Tibial artery (tissue), 4 donors: ENCODE data around the gene ACSS1.

ENCODE experiments used
- DNase-seq, 2 donors: peaks; one replicate each; pipeline ENCODE4 v3.0.0-alpha.2; 2019
- H3K27ac ChIP-seq, 2 donors: fragments of 200-600 bp; sonication (generic) in 1 of 2; 1 replicate in 1 of 2; 2 replicates in 1 of 2; pipeline ENCODE4 v1.5.1; 2018 to 2019; ENCODE audit warnings: mild to moderate bottlenecking in 1 of 2
- H3K27me3 ChIP-seq, 2 donors: fragments of 200-600 bp; sonication (generic) in 1 of 2; one replicate each; pipeline versions ENCODE4 v1.5.1 to v1.6.0; 2016 to 2019
- H3K36me3 ChIP-seq, 3 donors: fragments of 200-600 bp; sonication (generic) in 2 of 3; one replicate each; pipeline ENCODE4 v1.5.1; 2016 to 2019; ENCODE audit warnings: mild to moderate bottlenecking in 2 of 3
- H3K4me1 ChIP-seq, 4 donors: fragments of 200-600 bp; sonication (generic) in 2 of 4; 1 replicate in 3 of 4; 2 replicates in 1 of 4; pipeline ENCODE4 v1.5.1; 2016 to 2019
- H3K4me3 ChIP-seq, 2 donors: fragments of 200-600 bp; sonication (generic) in 1 of 2; 1 replicate in 1 of 2; 2 replicates in 1 of 2; pipeline ENCODE4 v1.5.1; 2018 to 2019; ENCODE audit warnings: mild to moderate bottlenecking in 2 of 2
- H3K9me3 ChIP-seq, 3 donors: fragments of 200-600 bp; sonication (generic) in 1 of 3; one replicate each; pipeline ENCODE4 v1.5.1; 2016 to 2019
- intact Hi-C: fragments of 100-400 bp; cut with DNase I; formaldehyde crosslinking; loops from one replicate; pipeline ENCODE4 v1.15.0; 2023; ENCODE audit warnings: low total_unique reads
- TF ChIP-seq, protein P1 (sequence below), 2 experiments: fragments of 200-600 bp in 1 of 2; fragments of 450-650 bp in 1 of 2; IDR thresholded peaks; one replicate each; pipeline ENCODE4 v1.5.1; 2017 to 2019; ENCODE audit warnings: antibody characterized with exemption in 2 of 2, mild to moderate bottlenecking in 1 of 2, moderate library complexity in 1 of 2

ACSS1 gene

DNA sequence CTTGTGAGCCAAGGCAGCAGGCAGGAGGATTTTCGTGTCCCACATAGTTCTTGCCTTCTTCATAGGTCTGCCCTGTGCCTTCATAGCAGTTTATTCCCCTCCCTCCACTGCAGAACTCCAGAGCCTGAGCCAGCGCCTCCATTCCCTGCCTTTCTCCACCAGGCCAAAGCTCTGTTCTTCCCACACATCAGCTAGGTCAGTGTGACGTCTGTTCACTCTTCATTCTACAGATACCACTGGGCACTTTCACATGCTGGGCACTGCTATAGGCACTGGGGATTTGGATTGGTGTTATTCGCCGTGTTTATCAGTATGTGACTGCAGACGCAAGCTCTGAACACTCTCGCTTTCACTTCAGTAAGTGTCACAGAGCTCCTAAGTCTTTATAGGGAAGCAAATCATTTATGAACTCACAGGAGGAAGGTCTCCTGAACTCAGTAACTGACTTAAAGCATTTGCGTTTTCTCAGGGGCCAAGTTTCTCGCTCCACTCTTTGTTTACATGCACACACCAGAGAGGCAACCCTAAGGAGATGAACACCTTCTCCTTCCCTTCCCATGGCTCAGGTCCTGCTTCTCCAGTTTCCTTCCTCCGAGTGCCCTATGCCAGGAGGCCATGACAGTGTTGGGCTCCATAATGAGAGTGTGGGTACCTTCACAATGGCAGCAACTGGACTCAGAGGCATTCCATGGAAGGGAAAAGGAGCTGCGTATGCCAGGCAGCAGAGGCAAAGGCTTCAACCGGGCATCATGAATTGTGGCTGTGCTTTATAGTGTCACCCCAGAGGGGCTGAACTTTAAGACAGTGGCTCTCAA, 59.1 kb downstream of the ACSS1 start:
- H3K27ac ChIP-seq = no peak overlapping the region
- H3K36me3 ChIP-seq = no peaks in the 10 kb centered on the region
- TF ChIP-seq, protein P1, sequence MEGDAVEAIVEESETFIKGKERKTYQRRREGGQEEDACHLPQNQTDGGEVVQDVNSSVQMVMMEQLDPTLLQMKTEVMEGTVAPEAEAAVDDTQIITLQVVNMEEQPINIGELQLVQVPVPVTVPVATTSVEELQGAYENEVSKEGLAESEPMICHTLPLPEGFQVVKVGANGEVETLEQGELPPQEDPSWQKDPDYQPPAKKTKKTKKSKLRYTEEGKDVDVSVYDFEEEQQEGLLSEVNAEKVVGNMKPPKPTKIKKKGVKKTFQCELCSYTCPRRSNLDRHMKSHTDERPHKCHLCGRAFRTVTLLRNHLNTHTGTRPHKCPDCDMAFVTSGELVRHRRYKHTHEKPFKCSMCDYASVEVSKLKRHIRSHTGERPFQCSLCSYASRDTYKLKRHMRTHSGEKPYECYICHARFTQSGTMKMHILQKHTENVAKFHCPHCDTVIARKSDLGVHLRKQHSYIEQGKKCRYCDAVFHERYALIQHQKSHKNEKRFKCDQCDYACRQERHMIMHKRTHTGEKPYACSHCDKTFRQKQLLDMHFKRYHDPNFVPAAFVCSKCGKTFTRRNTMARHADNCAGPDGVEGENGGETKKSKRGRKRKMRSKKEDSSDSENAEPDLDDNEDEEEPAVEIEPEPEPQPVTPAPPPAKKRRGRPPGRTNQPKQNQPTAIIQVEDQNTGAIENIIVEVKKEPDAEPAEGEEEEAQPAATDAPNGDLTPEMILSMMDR (IDR thresholded peaks at IDR 0.05) = no peak
- peaks cover 0 to 27% (median 14%) of the 10 kb centered on the region in 4 donors for H3K4me1 ChIP-seq
- H3K9me3 ChIP-seq = no peaks in the 10 kb centered on the region
- no peak overlapping the region for H3K4me3 ChIP-seq
- no peaks in the 10 kb centered on the region for H3K27me3 ChIP-seq
- intact Hi-C loops = loop anchor here (5.0 to 10.0 kb wide), 3 partner anchors 178 to 393 kb away; partner anchors contain the start of gene ABHD12
- peak in 1 of 2 donors; percentile 53 for DNase-seq

- no peak overlapping the region for H3K4me3 ChIP-seq
- H3K4me1 ChIP-seq = peaks cover 0 to 34% (median 17%) of the 10 kb centered on the region in 4 donors
- TF ChIP-seq, protein P1 (IDR thresholded peaks at IDR 0.05) = no peak
- no peaks in the 10 kb centered on the region for H3K27me3 ChIP-seq
- intact Hi-C loops = loop anchor here (5.0 to 10.0 kb wide), 3 partner anchors 179 to 394 kb away; partner anchors contain the start of gene ABHD12
- no peaks in the 10 kb centered on the region for H3K36me3 ChIP-seq
- H3K27ac ChIP-seq = no peak overlapping the region
- no peaks in the 10 kb centered on the region for H3K9me3 ChIP-seq
- peak in 1 of 2 donors; percentile 46 for DNase-seq
Measured at GRCh38 chr20:24998121-24998520, 59.8 kb downstream of the ACSS1 start.

GRCh38 chr20:24996449-24997377, 61.2 kb downstream of the ACSS1 start:
- intact Hi-C loops = loop anchor here (5.0 to 10.0 kb wide), 3 partner anchors 181 to 396 kb away; partner anchors contain the start of gene ABHD12
- H3K9me3 ChIP-seq = no peaks in the 10 kb centered on the region
- DNase-seq = peak in 1 of 2 donors; percentile 31
- H3K4me3 ChIP-seq = no peak overlapping the region
- H3K4me1 ChIP-seq = peaks cover 0 to 35% (median 20%) of the 10 kb centered on the region in 4 donors
- no peaks in the 10 kb centered on the region for H3K36me3 ChIP-seq
- TF ChIP-seq, protein P1 (IDR thresholded peaks at IDR 0.05) = no peak
- no peak overlapping the region for H3K27ac ChIP-seq
- no peaks in the 10 kb centered on the region for H3K27me3 ChIP-seq

DNA sequence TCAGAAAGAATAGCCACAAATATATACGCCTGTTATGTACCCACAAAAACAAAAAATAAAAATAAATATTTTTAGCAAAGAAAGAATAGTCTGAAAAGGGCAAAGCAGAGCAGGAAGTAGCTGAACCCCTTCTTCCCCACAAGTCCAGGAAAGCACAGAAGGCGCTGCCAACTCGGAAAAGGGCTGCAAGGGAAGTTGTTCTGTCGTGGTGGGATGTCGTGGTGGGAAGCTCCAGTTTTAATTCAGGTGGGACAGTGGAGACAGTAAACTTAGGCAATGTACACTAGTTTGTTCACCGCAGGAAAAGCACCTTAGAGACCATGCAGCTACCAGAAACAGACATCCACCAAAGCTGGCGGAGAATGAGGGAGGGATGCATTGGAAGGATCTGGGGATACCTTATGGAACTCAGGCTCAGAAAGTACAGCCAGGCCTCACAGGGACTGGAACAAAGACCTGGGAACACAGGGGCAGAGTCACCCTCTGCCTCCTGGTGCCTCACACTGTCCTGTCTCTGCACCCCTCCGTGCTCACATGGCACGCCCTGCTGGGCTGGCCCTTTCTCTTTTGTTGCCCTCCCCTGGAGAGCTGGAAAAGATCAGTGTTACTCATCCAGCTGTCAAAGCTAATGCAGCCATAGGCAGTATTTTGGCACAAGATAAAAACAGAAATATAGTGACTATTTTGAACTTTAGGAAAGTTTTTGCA, 62.0 kb downstream of the ACSS1 start:
- DNase-seq = peak in 1 of 2 donors; percentile 51
- peaks cover 0 to 42% (median 27%) of the 10 kb centered on the region in 4 donors for H3K4me1 ChIP-seq

More for the DNA sequence above, 62.0 kb downstream of the ACSS1 start:
- no peaks in the 10 kb centered on the region for H3K27me3 ChIP-seq
- no peak overlapping the region for H3K4me3 ChIP-seq
- intact Hi-C loops = loop anchor here (5.0 to 10.0 kb wide), 3 partner anchors 181 to 396 kb away; partner anchors contain the start of gene ABHD12
- TF ChIP-seq, protein P1 (IDR thresholded peaks at IDR 0.05) = no peak
- H3K9me3 ChIP-seq = no peaks in the 10 kb centered on the region
- no peak overlapping the region for H3K27ac ChIP-seq
- H3K36me3 ChIP-seq = no peaks in the 10 kb centered on the region
